Stimulated activated CD8-positive, alpha-beta memory T cell treated with anti-CD3 and anti-CD28 coated beads, Interleukin-15, amount 100 ng/mL, for 1 hour (primary cell): ENCODE measurements around the gene LRRC55.

Source experiments
- DNase-seq: peaks from one replicate; pipeline ENCODE4 v3.0.0-alpha.2; 2020; ENCODE audit warnings: low read depth

The LRRC55 gene

DNA sequence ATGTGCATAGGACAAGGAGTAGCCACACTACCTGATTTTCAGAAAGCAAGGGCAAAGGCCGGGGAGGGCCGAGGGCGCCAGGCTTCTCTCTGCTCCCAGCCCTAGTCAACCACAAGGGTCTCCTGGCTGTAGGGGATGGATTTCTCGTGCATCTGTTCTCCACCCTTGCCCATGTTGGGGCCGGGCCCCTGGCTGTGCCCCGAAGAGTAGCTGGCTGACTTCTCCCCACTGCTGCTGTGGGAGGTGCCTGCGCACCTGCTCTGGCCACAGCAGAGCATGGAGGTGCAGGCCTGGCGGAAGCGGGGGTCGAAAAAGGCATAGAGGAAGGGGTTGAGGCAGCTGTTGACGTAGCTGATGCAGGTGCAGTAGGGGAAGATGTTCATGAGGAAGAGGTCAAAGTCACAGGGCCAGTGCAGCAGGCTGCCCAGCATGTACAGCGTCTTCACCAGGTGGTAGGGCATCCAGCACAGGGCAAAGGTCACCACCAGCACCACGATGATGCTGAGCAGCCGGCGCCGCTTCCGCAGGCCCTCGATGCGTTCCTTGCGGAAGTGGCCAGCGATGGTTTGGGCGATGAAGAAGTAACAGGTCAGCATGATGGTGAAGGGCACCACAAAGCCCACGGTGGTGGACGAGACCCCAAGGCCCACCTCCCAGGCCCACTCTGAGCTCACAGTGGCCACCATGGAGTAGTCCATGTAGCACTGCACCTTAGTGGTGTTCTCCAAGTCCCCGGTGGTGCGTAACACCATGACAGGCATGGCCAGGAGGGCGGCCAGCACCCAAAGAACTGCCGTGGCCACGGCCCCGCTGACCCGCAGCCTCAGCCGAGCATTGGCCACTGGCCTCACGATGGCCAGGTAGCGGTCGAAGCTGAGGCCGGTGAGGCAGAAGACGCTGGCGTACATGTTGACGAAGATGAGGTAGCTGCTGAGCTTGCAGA is 54.3 kb downstream of the LRRC55 start:
- no peak for DNase-seq

DNA sequence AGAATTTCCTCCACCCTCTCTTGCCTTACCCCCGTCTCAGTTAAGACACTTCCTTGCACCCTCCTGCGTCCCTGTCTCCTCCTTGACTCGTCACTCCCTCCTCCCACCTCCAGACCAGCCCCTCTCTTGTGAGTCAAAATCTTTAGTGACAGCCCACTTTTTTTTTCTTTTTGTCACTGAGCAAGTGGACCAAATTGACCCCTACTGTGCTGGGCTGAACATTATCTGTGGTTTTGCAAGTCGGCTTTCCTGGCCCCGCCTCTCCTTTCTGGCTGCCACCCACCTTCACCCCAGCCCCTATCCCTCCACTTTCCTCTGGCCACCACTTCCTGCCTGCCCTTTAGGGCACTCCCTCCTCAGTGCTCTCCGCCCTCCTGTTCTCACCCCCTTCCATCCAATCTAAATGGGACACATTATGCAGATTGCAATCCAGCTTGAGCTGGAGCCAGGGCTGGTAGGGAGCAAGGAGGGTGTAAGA is 55.5 kb downstream of the LRRC55 start, which contains the start of gene APLNR:
APLNR (minus strand) TSS at position 47 of the 478 bp plus-strand sequence. CDS start 246 bp downstream, outside the sequence.
- no peak for DNase-seq

DNA sequence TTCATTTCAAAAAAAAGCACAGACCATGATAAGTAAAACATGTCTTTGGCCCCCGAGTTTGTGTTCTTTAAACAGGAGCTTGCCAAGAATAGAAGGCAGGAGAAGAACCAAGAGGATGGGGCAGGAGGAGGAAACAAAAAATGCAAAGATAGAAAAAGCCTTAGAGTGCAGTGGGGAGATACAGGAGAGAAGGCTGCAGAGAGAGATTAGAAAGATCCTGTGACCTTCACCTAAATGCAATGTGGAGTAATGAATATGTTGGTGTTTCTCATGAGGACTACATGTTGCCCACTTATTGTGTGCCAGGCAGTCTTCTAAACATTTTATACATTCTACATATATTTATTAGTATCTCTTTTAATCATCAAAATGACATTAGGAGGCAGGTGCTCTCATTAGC is 57.6 kb downstream of the LRRC55 start:
- DNase-seq: no peak

DNA sequence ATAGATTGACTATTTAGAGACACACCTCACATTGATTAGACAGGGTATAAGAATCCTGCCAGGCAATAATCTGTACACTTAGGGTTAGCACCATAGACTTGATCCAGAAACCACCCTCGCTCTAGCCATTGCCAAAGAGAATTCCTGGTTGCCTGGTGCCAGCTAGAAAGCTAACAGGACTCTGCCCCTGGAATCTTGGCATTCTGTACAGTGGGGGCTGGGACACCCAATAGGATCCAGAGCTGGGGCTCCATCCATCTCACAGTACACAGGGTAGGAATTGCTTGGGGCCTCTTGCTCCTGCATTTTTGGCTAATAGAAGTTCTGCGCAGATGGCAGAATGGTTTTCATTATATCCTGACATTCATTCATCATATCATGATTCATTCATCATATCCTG is 58.3 kb downstream of the LRRC55 start:
- DNase-seq: no peak

DNA sequence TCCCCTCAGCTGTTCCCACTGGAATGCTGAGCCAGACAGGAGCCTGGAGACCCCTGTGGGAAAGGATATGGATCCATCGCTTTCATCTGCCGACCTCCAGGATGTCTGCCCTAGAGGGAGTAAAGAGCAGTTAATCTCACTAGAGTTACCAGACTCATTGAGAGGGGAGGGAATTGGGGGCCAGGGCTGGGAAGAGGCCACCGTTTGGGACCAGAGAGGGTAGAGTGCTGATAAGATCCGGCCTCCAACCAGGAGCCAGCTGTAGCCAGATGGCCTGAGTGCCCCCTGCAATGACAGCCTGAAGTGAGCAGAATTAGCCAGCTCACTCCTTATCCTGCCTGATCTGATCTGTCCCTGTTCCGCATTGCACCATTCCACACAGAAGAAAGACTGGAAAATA is 59.0 kb downstream of the LRRC55 start:
- DNase-seq: no peak
